GM12873 (cell line): ENCODE results near the gene KIR3DL3.

ENCODE experiments used
- TF ChIP-seq, protein P1 (sequence below): IDR thresholded peaks from 2 replicates; pipeline ENCODE4 v1.5.1; 2012; ENCODE audit warnings: low read depth, mild to moderate bottlenecking, moderate library complexity, low read length, control low read depth; ENCODE audit not compliant: insufficient read depth; ENCODE audit errors: missing control alignments

Gene KIR3DL3

DNA sequence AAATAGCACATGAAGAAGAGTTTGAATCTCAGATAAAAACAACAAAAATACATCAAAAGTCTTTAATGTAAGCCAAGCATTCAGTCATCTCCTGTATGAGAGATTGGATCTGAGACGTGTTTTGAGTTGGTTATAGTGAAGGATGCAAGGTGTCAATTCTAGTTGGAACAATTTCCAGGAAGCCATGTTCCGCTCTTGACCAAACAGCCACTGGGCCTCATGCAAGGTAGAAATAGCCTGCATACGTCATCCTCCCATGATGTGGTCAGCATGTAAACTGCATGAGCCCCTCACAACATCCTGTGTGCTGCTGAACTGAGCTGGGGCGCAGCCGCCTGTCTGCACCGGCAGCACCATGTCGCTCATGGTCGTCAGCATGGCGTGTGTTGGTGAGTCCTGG is at the start of gene KIR3DL3:
Gene KIR3DL3, plus strand, starts transcription at position 301 of the 400 bp plus-strand sequence. Its CDS starts 55 bp downstream, at position 356.
- TF ChIP-seq, protein P1, sequence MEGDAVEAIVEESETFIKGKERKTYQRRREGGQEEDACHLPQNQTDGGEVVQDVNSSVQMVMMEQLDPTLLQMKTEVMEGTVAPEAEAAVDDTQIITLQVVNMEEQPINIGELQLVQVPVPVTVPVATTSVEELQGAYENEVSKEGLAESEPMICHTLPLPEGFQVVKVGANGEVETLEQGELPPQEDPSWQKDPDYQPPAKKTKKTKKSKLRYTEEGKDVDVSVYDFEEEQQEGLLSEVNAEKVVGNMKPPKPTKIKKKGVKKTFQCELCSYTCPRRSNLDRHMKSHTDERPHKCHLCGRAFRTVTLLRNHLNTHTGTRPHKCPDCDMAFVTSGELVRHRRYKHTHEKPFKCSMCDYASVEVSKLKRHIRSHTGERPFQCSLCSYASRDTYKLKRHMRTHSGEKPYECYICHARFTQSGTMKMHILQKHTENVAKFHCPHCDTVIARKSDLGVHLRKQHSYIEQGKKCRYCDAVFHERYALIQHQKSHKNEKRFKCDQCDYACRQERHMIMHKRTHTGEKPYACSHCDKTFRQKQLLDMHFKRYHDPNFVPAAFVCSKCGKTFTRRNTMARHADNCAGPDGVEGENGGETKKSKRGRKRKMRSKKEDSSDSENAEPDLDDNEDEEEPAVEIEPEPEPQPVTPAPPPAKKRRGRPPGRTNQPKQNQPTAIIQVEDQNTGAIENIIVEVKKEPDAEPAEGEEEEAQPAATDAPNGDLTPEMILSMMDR: no peak

DNA sequence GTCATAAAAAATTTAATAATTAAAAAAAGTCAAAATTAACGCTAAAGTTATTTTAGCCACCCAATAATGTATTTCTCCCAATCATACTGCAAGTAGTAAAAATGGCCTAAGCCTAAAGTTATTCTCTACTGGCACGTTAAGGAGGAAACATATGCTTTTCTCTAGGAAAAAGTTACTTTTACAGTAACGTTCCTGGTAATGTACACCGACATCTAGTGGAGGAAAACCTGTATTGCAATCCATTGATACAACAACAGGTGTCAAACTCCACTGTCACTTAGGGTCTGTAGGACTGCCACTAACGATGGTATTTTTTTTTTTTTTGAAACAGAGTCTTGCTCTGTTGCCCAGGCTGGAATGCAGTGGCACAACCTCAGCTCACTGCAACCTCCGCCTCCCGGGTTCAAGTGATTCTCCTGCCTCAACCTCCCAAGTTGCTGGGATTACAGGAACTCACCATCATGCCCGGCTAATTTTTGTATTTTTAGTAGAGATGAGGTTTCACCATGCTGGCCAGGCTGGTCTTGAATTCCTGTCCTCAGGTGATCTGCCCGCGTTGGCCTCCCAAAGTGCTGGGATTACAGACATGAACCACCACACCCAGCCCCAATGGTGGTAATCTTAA is 47.9 kb upstream of the KIR3DL3 start:
- TF ChIP-seq, protein P1: peak; percentile 86

DNA sequence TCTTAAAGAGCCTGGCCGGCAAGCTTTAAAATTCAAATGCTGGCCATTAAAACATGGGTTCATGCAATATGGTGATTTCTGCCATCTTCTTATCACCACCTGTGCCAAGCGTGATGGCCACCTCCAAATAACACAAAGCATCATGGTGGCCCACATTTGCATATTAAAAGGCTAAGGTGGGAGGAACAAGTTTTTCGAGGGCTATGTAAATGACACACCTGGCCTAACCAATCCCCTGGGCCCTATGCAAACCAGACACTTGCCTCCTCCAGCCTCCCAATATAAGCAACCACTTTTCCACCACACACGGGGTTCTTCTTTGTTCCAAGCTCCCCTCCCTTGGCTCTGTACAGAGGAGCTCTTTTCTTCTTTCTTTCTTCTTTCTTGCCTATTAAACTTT is 47.0 kb upstream of the KIR3DL3 start:
- TF ChIP-seq, protein P1: no peak

DNA sequence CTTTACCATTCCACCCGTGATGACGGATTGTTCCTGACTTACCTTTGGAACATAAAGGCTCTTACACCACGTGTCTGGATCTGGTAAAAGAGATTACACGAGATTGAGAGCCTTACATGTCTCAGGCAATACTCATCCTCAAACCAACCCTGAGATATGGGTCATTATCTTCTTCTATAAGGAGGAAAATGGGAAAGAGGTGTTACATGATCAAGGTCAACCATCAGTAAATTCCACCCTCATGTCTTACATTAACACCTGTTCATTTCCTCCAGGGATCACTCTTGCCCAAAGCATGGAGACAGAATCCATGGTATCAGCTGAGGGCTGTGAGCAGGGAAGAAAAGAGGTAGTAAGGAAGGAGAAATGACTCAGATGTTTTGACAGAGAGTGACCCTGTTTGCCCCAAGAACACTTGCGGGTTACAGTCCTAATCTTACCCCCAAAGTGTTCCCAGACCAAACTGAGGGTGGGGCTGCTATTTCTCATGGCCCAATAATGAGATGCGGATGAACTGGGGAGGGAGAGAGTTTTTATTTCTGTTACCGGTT is 41.9 kb upstream of the KIR3DL3 start:
- TF ChIP-seq, protein P1: no peak

DNA sequence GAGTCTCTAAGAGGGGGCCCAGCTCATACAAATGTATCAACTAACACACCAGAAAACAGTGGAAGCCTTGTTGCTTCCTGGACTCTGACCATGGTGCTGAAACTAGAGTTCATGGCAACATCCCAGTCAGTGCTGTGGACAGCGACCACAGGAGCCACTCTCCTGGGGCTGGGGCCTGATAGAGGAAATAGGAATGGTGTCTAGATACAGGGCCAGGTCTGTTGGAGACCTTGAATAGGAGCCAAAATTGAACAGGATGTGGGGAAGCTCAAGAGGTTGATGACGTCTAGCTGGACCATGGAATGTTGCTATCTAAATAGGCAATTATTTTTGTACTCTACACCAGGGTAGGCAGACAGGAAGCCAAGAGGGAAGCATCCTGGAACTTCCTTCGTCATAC is 39.7 kb upstream of the KIR3DL3 start:
- TF ChIP-seq, protein P1: no peak

DNA sequence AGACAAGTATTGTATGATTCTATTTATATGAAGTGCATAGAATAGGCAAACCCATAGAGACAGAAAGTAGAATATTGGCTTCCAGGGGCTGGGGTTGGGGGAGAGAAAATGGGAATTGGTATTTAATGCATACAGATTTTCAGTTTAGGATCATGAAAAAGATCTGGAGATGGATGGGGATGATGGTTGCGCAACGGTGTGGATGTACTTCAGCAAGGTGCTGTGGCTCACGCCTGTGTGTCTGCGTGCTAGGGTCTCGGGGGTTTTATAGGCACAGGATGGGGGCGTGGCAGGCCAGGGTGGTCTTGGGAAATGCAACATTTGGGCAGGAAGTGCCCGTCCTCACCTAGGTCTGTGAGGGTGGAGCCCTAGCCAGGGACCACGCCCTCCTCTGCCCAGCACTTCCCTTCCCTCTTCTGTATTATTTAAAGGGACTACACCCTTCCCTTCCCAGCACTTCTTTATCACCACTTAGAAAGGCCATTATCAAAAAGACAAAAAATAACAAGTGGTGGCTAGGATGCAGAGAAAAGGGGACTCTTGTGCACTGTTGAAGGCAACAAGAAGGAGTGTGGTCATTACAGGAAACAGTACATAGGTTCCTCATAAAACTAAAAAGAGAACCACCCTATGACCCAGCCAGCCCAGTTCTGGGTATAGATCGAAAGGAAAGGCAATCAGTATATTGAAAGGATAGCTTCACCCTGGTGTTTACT is 32.5 kb upstream of the KIR3DL3 start:
- TF ChIP-seq, protein P1: no peak

DNA sequence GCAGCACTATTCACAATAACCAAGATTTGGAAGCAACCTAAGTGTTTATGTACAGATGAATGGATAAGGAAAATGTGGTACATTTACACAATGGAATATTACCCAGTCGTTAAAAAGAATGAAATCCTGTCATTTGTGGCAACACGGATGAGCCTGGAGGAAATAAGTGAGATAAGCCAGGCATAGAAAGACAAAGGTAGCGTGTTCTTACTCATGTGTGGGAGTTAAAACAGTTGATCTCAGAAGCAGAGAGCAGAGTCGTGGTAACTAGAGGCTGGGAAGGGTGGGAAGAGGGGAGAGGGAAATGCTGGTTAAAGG is 32.0 kb upstream of the KIR3DL3 start:
- TF ChIP-seq, protein P1: no peak
